ENCODE results near the gene HINT3. TPM values are rescaled to one million over a fixed set of nuclear protein-coding genes. Genes with fewer than 3 reads are reported as not detected.
"Not testable (repeated sequence)": the region's sequence is repeated elsewhere in the genome, so short reads cannot be mapped to it uniquely, and the experiment has no call there.

The HINT3 gene
- total RNA-seq = 90.5 TPM

DNA sequence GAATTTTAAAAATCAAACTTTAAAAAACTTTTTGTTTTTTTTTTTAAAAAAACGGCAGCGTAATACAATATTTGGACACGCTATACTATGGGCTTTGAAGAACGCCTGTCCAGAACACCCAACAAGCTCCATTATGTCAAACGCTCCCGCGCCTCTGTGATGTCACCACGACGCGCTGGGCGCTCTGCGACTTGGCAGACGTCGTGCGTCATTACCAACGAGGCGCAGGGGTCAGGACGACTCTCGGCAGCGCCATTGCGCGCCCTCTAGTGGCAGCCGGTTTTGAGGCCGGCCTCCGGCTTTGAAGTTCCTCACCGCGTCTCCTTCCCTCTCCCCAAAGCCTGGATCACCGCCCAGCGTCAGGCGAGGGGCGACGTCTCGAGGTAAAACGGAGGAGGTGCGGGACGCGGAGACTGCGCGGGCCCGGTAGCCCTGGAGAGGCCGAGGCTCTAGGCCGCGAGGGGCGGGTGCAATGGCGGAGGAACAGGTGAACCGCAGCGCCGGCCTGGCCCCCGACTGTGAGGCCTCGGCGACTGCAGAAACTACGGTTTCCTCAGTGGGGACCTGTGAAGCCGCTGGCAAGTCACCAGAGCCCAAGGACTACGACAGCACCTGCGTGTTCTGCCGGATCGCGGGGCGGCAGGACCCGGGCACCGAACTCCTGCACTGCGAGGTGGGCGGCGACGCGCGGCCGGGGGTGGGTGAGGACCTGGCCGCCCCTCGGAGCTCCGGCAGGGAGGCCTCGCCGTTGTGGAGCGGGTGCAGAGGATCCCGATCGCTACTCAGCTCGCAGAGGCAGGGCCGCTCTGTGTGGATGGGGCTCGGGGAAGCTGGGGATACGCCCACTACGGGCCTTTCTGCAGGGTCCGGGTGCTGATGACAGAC lies at the start of gene HINT3:
TSS of gene HINT3 (plus strand) at position 265 of the 885 bp plus-strand sequence. CDS start at position 473, 208 bp downstream.
- FAIRE-seq (peak; percentile 80), DNase-seq (ENCODE audit: low spot score in 2 of 2) (peak; percentile 87 to 92)

DNA sequence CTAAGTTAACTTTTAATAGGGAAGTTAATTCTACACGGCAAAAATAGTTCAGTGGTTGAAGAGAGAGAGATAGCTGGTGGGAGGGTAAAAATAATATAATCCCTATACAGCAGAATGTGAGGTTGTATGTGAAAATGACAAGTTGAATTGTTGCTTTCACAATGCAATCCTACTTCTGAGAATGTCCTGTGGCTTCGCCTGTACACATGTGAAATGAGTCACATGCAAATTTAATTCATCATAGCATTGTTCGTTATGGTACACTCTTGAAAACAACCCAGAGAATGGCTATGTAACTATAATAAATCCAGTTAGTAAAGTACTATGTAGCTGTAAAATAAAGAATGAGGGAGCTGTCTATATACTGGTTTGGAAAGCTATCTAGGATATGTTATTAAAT lies 46.0 kb upstream of the HINT3 start:
- no peak for DNase-seq (ENCODE audit: low spot score in 2 of 2)
- FAIRE-seq = no peak

DNA sequence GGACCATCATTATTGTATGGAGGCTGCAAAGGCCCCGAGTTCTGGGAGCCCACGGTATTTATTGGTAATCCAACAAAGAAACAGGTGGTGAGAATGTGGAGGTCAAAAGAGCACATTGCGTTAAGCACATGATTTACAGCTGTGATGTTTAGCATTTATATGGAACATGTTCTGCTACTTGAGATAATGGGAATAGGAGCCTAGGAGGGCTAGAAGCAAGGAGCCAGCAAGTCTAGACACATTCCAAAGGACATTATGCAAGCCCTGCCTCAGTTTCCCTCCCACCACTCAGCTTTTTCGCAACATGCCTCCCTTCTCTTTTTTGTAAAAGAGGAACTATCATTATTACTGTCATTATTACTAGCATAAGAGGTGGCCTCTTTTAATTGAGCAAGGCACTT lies 45.5 kb upstream of the HINT3 start:
- not testable (repeated sequence) for DNase-seq (ENCODE audit: low spot score in 2 of 2); FAIRE-seq

DNA sequence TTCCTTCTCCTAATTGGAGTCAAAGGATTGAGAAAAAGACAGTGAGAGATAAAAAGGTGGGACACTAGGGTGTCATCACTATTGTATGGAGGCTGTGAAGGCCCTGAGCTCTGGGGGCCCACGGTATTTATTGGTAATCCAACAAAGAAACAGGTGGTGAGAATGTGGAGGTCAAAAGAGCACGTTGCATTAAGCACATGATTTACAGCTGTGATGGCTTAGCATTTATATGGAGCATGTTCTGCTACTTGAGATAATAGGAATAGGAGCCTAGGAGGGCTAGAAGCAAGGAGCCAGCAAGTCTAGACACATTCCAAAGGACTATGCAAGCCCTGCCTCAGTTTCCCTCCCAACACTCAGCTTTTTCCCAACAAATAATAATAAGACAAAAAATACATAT lies 44.1 kb upstream of the HINT3 start:
- FAIRE-seq; DNase-seq (ENCODE audit: low spot score in 2 of 2): not testable (repeated sequence)

DNA sequence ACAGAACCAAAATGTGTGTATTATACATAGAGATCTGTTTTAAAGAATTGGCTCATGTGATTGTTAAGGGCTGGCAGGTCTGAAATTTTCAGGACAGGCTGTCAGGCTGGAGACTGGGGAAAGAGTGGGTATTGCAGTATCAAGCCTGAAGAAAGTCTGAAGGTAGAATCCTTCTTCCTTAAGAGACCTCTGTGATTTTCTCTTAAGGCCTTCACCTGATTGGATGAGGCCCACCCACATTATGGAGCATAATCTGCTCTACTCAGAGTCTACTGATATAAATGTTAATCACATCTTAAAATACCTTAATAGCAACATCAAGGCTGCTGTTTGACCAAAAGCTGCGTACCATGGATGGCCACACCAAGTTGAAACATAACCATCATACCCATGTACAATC lies 43.4 kb upstream of the HINT3 start:
- DNase-seq (ENCODE audit: low spot score in 2 of 2) = no peak
- no peak for FAIRE-seq

DNA sequence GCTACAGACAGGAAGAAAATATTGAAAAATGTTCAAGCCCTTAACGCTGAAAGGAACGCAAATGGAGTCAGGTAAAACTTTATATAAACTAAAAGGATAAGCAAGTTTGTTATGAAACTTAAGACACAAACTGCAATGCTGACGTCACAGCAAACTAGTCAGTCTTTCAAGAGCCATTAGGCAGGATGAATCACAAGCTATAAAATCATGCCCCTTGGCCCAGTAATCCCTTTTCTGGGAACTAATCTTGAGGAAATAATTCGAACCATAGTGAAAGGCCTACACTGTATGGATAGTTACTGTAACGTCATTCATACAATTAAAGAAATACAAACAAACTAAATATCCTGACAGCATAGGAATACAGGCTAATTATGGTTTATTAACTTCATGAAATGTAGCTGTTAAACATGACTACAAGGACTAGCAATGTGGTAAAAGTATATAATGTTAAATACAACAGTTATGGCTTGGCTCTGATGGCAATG lies 42.7 kb upstream of the HINT3 start:
- no peak for FAIRE-seq
- DNase-seq (ENCODE audit: low spot score in 2 of 2) = no peak

DNA sequence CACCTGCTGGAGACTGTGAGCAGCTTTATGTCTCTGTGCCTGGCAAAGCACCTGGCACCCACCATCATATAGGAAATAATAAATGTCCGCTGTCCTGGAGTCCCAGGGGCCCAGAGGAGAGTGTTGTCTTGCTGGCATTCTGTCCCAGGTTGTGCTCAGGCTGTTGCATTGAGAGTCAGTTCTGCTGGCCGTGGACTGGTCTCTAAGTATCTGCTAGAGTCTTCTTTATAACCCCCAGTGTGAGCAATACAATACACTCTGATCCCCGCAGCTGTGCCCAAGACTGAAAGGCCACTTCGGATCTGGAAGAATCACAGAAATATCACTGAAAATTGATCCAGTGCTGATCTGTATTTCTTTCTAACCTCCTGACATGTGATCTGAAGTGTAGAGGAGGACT lies 38.3 kb upstream of the HINT3 start:
- DNase-seq (ENCODE audit: low spot score in 2 of 2) = no peak
- no peak for FAIRE-seq

DNA sequence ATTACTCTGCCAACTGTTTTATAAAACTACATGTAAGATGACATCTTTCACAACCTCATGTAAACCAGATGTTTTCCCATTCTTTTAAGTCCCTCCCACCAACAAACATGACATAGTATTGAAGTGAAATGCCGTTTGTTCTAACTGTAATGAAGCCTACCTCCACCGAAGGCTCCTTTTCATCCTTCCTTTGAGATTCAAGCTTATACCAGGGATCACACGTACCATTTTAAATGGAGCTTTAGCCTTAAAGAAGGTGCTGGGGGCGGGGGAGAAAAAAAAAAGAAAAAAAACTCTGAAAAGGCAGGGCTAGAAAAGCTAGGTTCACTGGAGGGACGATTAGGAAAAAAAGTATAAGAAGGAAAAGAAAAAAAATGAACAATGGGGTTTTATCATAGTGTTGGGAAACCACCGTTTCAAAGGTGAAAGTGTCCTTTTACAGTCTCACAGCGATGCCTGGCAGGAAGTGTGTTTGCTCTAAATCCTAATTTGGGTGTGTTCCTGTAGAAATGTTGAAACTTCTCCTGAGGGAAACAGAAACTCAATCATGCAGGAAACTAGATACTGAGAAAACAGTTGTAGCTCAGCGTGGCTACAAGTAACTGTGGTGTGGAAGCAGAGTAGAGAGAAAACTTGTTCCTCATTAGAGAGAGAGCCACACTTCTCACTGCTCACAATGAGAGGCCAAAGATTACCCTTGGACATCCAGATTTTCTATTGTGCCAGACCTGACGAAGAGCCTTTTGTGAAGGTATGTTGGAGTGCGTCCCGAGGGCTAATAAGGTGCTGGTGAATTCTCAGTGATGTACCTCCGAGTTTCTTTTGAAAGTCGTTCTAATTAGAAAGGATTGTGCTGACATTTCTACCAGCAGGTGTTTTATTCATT lies 37.6 kb upstream of the HINT3 start:
- DNase-seq (ENCODE audit: low spot score in 2 of 2) (peak in 1 of 2 donors; percentile 21), FAIRE-seq (no peak)

DNA sequence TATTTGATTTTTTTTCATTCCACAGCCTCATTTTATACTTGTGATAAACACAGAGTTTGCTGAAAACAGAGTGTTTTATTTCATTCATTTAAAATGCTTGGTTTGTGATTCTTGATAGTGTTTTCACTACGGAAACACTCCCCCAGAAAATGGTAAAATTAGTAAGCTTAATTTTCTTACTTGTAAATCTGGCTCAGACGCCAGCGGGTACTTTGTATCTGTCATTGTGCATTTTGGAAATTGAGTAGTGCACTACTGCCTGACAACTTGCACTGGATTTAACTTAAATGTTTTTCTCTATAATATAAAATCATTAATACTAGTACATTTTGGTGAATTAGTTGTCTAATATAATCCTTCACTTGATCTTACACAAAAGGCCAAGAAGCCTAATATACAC lies 37.0 kb upstream of the HINT3 start:
- no peak for DNase-seq (ENCODE audit: low spot score in 2 of 2)

DNA sequence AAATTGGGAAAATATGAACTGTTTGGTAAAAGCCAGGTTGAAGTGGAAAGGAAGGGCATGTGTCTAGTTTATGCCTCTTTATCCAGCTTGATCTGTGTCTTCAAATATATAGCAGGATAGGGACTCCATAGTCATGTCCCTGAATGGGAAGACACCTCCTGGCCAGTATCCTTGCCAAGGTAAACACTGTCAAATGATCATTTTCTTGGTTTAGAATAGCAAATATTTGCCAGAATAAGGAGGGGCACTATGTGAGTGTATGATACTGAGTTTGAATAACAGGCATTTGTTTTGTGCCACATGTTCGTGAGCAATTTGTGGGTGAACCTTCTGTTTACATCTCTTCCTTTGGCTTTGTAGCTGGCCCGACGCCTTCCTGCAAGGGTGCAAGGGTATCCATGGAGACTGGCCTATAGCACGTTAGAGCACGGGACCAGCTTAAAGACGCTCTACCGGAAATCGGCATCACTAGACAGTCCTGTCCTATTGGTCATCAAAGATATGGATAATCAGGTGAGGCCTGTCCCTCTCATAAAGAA lies 34.2 kb upstream of the HINT3 start:
- no peak for FAIRE-seq
- no peak for DNase-seq (ENCODE audit: low spot score in 2 of 2)

More for the DNA sequence above, 37.0 kb upstream of the HINT3 start:
- FAIRE-seq = no peak

DNA sequence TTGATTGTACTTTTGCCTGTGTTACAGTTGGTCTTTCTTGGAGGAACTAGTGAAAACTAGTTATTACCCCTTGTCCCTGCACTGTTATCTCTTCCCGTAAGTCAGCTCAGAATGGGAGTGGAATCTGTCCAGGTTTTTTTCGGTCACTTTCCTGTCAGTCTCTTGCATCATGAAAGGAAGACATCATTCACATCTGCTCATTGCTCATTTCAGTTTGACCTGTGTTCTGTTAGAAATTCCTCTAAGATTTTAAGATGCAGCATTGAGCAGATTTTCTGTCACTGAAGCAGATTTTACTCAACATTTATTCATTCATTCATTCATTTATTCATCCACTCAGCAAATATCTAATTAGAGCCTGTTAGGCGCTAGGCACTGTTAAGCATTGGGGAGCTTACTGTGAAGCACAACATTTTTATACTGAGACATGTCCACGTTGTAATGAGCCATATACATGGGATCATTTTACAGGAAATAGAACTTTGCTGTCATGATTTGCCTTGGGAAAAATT lies 33.1 kb upstream of the HINT3 start:
- FAIRE-seq = no peak

DNA sequence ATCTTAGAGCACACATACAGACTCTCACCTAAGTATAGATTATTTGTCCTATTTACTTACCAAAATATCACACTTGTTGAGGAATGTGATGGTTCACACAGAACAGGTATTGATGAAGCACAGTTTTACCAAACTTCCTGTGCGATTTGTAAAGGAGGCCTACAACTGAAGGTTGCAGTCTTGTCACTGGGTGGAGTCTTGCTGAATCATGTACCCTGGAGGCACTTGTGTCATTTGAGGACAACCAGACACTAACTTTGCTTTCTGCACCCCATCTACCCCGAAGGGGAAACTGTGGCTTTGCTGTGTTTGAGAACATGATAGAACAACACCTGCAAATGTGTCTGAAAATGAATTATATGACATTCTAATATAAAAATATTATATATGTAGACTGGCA lies 32.4 kb upstream of the HINT3 start:
- DNase-seq (ENCODE audit: low spot score in 2 of 2) (no peak), FAIRE-seq (no peak)

More for the DNA sequence above, 33.1 kb upstream of the HINT3 start:
- DNase-seq (ENCODE audit: low spot score in 2 of 2) = no peak

DNA sequence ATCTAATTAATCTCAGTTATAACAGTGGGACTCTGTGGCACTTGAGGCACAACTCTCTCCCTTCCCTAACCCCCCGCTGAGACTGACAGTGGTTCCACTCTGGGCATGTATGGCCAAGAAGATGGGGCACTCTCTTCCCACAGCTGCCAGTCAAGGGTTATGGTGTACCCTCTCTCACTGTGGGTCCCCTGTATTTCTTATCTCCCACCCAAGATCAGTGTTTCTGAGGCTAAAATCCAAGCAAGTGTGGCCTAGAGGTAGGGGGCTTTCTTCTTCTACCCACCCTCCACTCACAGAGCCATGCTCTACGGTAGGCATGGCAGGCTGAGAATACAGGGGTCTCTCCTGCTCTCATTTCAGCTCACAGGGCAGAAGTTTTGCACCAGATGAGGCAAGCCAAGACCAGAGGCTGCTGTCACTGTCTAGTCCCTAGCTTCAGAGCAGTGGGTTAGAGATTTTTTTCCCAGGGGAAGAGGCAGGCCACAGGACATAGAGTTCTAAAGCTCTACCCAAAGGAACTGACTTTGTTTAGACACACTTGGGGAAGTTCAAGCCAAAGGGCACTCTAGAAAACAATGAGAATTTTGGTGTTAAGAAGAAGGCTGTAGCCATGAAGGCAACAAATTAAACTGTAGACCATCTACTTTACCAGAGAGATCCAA lies 31.7 kb upstream of the HINT3 start:
- no peak for FAIRE-seq

DNA sequence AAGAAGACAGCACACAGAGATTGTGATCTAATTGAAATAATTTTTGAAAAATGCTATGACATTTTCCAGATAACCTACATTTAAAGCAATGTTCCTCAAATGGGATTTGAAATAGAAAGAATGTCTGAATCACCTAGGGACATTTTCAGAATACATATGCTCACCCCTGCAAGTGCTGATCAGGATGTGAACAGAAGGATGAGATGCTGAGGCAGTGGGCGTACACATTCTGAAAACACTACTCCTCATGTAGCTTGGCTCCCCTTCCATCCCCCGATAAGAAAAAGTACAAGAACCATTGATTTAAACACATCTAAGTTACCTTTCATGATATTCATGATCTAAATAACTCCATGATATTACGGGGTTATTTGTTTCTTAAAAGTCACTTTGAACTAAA lies 29.9 kb upstream of the HINT3 start:
- DNase-seq (ENCODE audit: low spot score in 2 of 2) = no peak
- FAIRE-seq = no peak

More for the DNA sequence above, 31.7 kb upstream of the HINT3 start:
- no peak for DNase-seq (ENCODE audit: low spot score in 2 of 2)

DNA sequence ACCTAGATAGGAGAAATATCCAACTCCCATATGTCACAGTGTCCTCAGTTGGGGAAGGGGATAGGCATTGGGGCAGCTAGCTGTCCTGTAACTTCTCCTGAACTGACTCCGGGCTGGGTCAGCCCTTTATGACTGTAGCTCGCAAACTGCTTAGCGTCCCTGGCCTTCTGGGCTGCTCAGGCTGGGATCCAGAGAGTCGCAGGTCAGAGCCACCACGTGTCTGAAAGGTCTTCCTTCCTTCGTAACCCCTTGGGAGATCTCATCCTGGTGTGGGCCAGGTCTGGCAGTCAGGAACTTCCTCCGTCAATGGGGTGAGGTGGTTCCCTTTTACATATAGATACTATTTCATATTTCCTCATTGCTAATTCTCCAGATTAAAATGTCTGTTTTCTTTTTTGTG lies 28.8 kb upstream of the HINT3 start:
- no peak for DNase-seq (ENCODE audit: low spot score in 2 of 2)
- no peak for FAIRE-seq

DNA sequence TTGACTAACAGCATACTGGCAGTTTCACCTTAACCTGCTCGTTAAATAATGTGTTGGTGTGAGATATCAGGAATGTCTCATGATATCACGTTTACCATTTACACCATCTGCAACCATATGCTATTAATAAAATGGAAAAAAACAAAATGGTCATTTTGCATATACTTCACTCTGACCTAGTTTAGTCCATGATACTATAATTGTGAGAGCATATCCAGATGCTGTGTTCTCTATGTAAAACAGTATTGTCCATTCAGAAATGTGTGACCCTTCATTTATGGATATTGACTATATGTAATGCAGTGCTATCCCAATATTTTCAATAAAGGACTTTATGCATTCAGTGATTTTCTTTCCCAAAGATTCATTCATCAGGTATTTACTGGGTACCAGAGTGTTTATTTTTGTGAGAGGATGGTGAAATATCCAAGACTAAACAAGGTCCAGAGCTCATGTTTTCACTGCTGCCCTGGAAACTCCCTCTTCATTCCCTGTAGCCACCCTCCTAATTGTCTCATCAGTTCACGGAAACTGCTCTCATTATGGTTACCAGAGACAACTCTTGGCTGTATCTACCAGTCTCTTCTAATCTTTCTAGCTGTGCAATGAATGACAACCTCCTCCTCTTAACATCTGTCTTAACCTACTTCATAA lies 25.7 kb upstream of the HINT3 start:
- no peak for DNase-seq (ENCODE audit: low spot score in 2 of 2)
- no peak for FAIRE-seq

DNA sequence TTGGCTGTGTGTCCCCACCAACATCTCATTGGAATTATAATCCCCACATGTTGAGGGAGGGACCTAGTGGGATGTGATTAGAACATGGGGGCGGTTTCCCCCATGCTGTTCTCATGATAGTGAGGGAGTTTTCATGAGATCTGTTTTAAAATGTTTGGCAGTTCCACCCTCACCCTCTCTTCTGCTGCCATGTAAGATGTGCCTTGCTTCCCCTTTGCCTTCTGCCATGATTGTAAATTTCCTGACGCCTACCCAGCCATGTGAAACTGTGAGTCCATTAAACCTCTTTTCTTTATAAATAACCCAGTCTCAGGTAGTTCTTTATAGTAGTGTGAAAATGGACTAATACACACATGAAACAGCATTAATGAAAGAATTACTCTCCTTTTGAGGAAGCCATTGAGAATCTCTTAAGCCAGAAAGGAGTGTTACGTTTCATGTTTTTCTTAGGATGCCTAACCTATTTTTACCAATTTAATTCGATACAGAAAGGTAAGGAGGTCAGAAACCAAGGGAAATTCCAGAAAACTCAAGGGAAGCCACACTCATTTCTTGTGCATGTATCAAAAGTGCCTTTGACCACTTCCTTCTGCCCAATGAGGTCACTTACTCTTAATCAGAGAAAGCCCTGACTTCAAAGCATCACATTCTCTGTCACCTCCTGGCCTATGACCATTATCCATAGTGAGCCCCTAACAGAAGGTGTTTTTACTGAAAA lies 24.7 kb upstream of the HINT3 start:
- no peak for FAIRE-seq
- DNase-seq (ENCODE audit: low spot score in 2 of 2) = no peak

DNA sequence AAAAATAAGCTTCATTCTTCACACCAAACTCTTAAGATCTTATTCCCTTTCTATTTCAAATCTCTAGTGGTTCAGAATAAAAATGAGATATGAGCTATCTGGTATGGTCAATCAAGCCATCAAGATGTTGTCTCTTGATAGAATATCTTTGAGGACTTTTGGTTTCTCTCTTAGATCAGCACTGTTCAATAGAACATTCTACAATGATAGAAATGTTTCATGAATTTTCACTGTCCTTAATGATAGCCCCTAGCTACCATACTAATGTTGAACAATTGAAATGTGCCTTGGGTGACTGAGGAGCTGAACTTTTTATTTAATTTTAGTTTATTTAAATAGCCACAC lies 24.1 kb upstream of the HINT3 start:
- DNase-seq (ENCODE audit: low spot score in 2 of 2) (no peak), FAIRE-seq (no peak)

DNA sequence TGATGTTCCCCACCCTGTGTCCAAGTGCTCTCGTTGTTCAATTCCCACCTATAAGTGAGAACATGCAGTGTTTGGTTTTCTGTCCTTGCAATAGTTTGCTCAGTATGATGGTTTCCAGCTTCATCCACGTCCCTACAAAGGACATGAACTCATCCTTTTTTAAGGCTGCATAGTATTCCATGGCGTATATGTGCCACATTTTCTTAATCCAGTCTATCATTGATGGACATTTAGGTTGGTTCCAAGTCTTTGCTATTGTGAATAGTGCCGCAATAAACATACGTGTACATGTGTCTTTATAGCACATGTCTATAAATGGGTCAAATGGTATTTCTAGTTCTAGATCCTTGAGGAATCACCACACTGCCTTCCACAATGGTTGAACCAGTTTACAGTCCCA lies 21.1 kb upstream of the HINT3 start:
- DNase-seq (ENCODE audit: low spot score in 2 of 2); FAIRE-seq: not testable (repeated sequence)
